ENCODE measurements around the gene CCL7.

CCL7 gene

DNA sequence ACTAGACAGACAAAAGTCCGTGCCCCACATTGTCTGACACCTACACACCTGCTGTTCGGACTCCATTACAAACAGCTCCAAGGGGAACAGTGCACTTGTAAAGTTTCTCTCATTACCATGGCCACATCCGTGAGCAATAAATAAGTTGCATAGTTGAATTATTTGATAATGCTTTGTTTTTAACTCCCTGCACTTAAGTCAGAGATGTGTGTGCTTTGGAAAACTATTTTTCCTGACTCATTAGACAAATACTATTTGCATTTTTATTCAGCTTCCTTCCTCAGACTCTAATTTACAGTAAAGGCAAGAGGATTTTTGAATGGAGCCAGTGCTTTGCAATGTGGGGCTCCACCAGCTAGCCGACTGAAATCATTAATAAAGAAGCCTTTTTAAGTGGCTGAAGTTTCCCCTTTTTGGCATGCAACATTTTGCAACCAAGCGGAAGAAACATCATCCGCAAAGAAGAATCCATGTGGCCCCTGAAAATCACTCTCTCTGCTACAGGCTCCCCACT lies 21.5 kb upstream of the CCL7 start:
- Histone ChIP-seq H3K4me3 (ENCODE audit: low read depth in 1 of 2, low read length in 2 of 2) (peak overlapping the region in 1 of 2 donors; percentile 2), H3K27me3 (ENCODE audit: control insufficient read depth in 1 of 2, insufficient read depth in 2 of 2, low read length in 2 of 2) (no peaks in the 10 kb centered on the region), H3K9me3 (ENCODE audit: low read length) (no peaks in the 10 kb centered on the region), H3K9ac (ENCODE audit: low read length) (no peak overlapping the region), H3K27ac (ENCODE audit: low read depth, low read length) (peak overlapping the region; percentile 47), H3K36me3 (ENCODE audit: insufficient read depth, low read length) (no peaks in the 10 kb centered on the region), H3K4me1 (ENCODE audit: insufficient read depth, low read length) (peaks cover 64% of the 10 kb centered on the region)

DNA sequence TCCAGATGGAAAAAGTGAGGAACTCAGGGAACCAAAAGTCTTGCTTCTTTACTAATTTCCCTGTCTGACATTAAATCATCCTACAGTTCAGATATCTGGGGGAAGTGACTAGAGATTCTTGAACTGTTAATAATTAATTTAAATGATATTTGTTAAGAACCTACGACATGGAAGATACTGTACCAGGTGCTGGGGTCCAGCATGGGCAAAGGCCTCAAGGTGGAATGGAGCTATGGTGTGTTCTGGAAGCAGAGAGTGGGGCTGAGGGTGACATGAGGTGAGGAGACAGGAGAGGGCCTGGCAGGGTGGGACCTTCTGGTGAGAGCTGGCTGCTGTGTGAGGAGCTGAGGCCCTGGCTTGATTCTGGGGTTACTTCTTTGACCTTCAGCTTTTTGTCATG lies 21.0 kb upstream of the CCL7 start:
- H3K4me3 ChIP-seq (ENCODE audit: low read depth in 1 of 2, low read length in 2 of 2) = no peak overlapping the region
- peaks cover 69% of the 10 kb centered on the region for H3K4me1 ChIP-seq (ENCODE audit: insufficient read depth, low read length)
- H3K27me3 ChIP-seq (ENCODE audit: control insufficient read depth in 1 of 2, insufficient read depth in 2 of 2, low read length in 2 of 2) = no peaks in the 10 kb centered on the region
- H3K9ac ChIP-seq (ENCODE audit: low read length) = no peak overlapping the region
- H3K9me3 ChIP-seq (ENCODE audit: low read length) = no peaks in the 10 kb centered on the region
- no peaks in the 10 kb centered on the region for H3K36me3 ChIP-seq (ENCODE audit: insufficient read depth, low read length)
- peak overlapping the region; percentile 47 for H3K27ac ChIP-seq (ENCODE audit: low read depth, low read length)

DNA sequence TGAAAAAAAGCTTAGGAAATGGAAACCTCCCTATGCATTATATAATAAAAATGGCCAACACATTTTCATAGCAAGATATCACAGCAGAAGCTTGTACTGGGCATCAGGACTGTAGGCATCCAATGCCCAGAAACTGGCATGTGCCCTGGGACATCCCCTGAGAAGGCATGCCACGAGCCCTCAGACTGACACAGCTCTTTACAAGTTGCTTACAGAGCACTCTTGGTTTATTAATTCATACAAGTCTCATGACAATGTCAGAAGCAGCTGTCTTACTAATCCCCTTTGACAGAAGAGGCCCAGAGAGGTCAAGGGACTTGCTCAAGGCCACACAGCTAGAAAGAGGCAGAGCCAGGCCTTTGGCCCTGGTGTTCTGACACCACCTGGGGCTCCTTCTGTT lies 20.5 kb upstream of the CCL7 start:
- Histone ChIP-seq H3K4me3 (ENCODE audit: low read depth in 1 of 2, low read length in 2 of 2) (no peak overlapping the region), H3K9me3 (ENCODE audit: low read length) (no peaks in the 10 kb centered on the region), H3K4me1 (ENCODE audit: insufficient read depth, low read length) (peaks cover 73% of the 10 kb centered on the region), H3K27ac (ENCODE audit: low read depth, low read length) (peak overlapping the region; percentile 47), H3K27me3 (ENCODE audit: control insufficient read depth in 1 of 2, insufficient read depth in 2 of 2, low read length in 2 of 2) (no peaks in the 10 kb centered on the region), H3K9ac (ENCODE audit: low read length) (no peak overlapping the region), H3K36me3 (ENCODE audit: insufficient read depth, low read length) (no peaks in the 10 kb centered on the region)

DNA sequence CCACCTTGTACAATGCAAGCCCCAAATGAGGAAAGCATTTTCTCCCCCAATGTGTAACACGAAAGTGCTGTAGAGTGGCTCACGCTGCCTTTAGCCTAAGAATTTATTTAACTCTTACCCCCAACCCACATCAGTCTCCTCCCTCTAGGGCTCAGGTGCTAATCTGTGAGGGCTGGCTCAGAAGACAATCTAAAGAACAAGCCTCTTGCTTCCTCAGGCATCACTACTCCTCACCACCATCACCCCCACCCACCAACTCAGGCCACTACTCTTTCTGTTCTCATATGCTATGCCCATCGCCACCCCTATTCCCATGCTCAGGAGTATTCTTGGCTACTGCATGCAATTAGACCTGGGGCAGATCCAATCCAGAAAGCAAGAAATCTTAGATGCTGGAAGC lies 18.8 kb upstream of the CCL7 start:
- Histone ChIP-seq H3K27ac (ENCODE audit: low read depth, low read length) (no peak overlapping the region), H3K9me3 (ENCODE audit: low read length) (no peaks in the 10 kb centered on the region), H3K27me3 (ENCODE audit: control insufficient read depth in 1 of 2, insufficient read depth in 2 of 2, low read length in 2 of 2) (no peaks in the 10 kb centered on the region), H3K9ac (ENCODE audit: low read length) (no peak overlapping the region), H3K4me1 (ENCODE audit: insufficient read depth, low read length) (peaks cover 87% of the 10 kb centered on the region), H3K4me3 (ENCODE audit: low read depth in 1 of 2, low read length in 2 of 2) (no peak overlapping the region), H3K36me3 (ENCODE audit: insufficient read depth, low read length) (no peaks in the 10 kb centered on the region)

DNA sequence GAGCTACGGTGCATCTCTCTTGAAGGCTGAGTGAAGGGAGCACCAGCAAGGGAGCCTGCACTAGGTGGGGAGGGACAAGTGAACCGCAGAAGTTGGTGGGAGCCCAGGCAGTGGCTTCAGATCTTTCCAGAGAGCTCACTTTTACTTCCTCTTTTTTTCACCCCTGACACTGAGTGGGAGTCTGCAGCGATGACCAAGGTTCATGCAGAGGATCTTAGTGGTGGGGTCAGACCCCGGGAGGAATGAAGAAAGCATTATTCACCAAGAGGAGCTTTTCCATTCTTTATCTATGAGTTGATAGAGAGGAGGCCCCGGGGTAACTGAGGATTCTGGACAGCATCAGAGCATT lies 18.0 kb upstream of the CCL7 start:
- H3K9me3 ChIP-seq (ENCODE audit: low read length) = no peaks in the 10 kb centered on the region
- no peak overlapping the region for H3K9ac ChIP-seq (ENCODE audit: low read length)
- H3K27me3 ChIP-seq (ENCODE audit: control insufficient read depth in 1 of 2, insufficient read depth in 2 of 2, low read length in 2 of 2) = no peaks in the 10 kb centered on the region
- peaks cover 87% of the 10 kb centered on the region for H3K4me1 ChIP-seq (ENCODE audit: insufficient read depth, low read length)
- H3K27ac ChIP-seq (ENCODE audit: low read depth, low read length) = peak overlapping the region; percentile 83
- no peaks in the 10 kb centered on the region for H3K36me3 ChIP-seq (ENCODE audit: insufficient read depth, low read length)
- peak overlapping the region in 1 of 2 donors; percentile 15 for H3K4me3 ChIP-seq (ENCODE audit: low read depth in 1 of 2, low read length in 2 of 2)

DNA sequence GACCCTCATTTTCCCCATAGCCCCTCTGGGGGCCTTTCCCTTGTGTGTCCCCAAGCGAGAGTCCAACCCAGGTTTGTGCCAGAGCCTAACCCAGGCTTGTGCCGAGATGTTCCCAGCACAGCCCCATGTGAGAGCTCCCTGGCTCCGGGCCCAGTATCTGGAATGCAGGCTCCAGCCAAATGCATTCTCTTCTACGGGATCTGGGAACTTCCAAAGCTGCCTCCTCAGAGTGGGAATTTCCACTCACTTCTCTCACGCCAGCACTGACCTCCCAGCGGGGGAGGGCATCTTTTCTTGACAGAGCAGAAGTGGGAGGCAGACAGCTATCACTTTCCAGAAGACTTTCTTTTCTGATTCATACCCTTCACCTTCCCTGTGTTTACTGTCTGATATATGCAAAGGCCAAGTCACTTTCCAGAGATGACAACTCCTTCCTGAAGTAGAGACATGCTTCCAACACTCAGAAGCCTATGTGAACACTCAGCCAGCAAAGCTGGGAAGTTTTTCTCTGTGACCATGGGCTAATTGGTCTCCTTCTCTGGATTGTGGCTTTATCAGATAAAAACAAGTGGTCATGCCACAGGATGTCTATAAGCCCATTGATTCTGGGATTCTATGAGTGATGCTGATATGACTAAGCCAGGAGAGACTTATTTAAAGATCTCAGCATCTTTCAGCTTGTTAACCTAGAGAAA lies 17.4 kb upstream of the CCL7 start:
- no peaks in the 10 kb centered on the region for H3K27me3 ChIP-seq (ENCODE audit: control insufficient read depth in 1 of 2, insufficient read depth in 2 of 2, low read length in 2 of 2)
- H3K36me3 ChIP-seq (ENCODE audit: insufficient read depth, low read length) = no peaks in the 10 kb centered on the region
- H3K9me3 ChIP-seq (ENCODE audit: low read length) = no peaks in the 10 kb centered on the region
- peak overlapping the region; percentile 83 for H3K27ac ChIP-seq (ENCODE audit: low read depth, low read length)
- H3K9ac ChIP-seq (ENCODE audit: low read length) = no peak overlapping the region
- peaks cover 83% of the 10 kb centered on the region for H3K4me1 ChIP-seq (ENCODE audit: insufficient read depth, low read length)
- peak overlapping the region in 1 of 2 donors; percentile 15 for H3K4me3 ChIP-seq (ENCODE audit: low read depth in 1 of 2, low read length in 2 of 2)

DNA sequence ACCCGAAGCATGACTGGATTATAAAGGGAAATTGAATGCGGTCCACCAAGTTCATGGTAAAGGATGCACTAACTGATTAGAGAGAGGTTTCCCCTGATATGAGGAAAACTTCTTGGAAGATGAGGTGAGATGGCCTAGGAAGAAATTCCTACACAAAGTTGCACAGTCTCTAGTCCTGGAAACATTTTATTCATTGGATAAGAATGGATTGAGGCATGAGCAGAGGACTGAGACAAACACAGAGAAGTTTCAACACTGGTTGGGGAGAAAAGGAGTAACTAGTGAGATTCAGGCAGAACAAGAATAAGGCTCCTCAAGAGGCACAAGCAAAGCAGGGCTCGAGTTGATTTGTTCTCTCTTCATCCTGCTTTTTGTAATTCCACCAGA lies 16.9 kb upstream of the CCL7 start:
- Histone ChIP-seq H3K27me3 (ENCODE audit: control insufficient read depth in 1 of 2, insufficient read depth in 2 of 2, low read length in 2 of 2) (no peaks in the 10 kb centered on the region), H3K9me3 (ENCODE audit: low read length) (no peaks in the 10 kb centered on the region), H3K4me1 (ENCODE audit: insufficient read depth, low read length) (peaks cover 78% of the 10 kb centered on the region), H3K36me3 (ENCODE audit: insufficient read depth, low read length) (no peaks in the 10 kb centered on the region), H3K4me3 (ENCODE audit: low read depth in 1 of 2, low read length in 2 of 2) (no peak overlapping the region), H3K27ac (ENCODE audit: low read depth, low read length) (peak overlapping the region; percentile 83), H3K9ac (ENCODE audit: low read length) (no peak overlapping the region)

DNA sequence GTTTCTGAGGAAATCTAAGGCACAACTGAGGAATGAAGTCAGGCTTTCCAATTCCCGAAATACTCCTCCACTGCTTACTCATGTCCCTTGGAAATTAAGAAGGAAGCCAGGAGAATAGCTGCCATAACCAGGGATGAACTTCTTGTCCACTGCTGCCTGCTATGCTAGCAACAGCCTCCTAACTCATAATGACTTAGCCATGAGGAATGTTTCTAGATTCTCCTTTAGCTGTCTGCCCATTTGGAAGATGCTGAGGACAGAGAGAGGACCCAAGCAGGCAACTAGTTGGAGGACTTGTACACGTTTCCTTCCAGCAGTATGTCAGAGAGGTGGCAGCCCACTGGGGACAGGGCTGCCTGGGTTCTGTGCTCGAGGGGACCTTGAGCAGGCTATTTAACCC lies 15.9 kb upstream of the CCL7 start:
- Histone ChIP-seq H3K27me3 (ENCODE audit: control insufficient read depth in 1 of 2, insufficient read depth in 2 of 2, low read length in 2 of 2) (no peaks in the 10 kb centered on the region), H3K9me3 (ENCODE audit: low read length) (no peaks in the 10 kb centered on the region), H3K4me1 (ENCODE audit: insufficient read depth, low read length) (peaks cover 68% of the 10 kb centered on the region), H3K36me3 (ENCODE audit: insufficient read depth, low read length) (no peaks in the 10 kb centered on the region), H3K9ac (ENCODE audit: low read length) (no peak overlapping the region), H3K27ac (ENCODE audit: low read depth, low read length) (peak overlapping the region; percentile 83), H3K4me3 (ENCODE audit: low read depth in 1 of 2, low read length in 2 of 2) (peak overlapping the region in 1 of 2 donors; percentile 63)

DNA sequence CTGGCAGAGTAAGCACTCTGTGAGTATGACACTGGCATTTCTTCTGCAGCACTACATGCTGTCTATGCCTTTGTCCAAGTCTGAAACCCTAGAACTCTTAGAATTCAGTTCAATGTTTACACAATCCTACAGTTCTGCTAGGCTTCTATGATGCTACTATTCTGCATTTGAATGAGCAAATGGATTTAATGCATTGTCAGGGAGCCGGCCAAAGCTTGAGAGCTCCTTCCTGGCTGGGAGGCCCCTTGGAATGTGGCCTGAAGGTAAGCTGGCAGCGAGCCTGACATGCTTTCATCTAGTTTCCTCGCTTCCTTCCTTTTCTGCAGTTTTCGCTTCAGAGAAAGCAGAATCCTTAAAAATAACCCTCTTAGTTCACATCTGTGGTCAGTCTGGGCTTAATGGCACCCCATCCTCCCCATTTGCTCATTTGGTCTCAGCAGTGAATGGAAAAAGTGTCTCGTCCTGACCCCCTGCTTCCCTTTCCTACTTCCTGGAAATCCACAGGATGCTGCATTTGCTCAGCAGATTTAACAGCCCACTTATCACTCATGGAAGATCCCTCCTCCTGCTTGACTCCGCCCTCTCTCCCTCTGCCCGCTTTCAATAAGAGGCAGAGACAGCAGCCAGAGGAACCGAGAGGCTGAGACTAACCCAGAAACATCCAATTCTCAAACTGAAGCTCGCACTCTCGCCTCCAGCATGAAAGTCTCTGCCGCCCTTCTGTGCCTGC lies 15.2 kb upstream of the CCL7 start, which contains the start of gene CCL2:
Gene CCL2, plus strand, starts transcription at position 635 of the 730 bp plus-strand sequence. Its CDS starts 65 bp downstream, at position 700.
- Histone ChIP-seq H3K9ac (ENCODE audit: low read length) (peak within 1 kb of the TSS; percentile 51), H3K4me1 (ENCODE audit: insufficient read depth, low read length) (peaks cover 61% of the 10 kb centered on the region), H3K27me3 (ENCODE audit: control insufficient read depth in 1 of 2, insufficient read depth in 2 of 2, low read length in 2 of 2) (no peaks in the 10 kb centered on the region), H3K9me3 (ENCODE audit: low read length) (no peaks in the 10 kb centered on the region), H3K4me3 (ENCODE audit: low read depth in 1 of 2, low read length in 2 of 2) (peak within 1 kb of the TSS; percentile 33 to 63), H3K36me3 (ENCODE audit: insufficient read depth, low read length) (no peaks in the 10 kb centered on the region), H3K27ac (ENCODE audit: low read depth, low read length) (peak within 1 kb of the TSS; percentile 83)

DNA sequence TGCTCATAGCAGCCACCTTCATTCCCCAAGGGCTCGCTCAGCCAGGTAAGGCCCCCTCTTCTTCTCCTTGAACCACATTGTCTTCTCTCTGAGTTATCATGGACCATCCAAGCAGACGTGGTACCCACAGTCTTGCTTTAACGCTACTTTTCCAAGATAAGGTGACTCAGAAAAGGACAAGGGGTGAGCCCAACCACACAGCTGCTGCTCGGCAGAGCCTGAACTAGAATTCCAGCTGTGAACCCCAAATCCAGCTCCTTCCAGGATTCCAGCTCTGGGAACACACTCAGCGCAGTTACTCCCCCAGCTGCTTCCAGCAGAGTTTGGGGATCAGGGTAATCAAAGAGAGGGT lies 14.7 kb upstream of the CCL7 start:
- no peaks in the 10 kb centered on the region for H3K36me3 ChIP-seq (ENCODE audit: insufficient read depth, low read length)
- H3K4me3 ChIP-seq (ENCODE audit: low read depth in 1 of 2, low read length in 2 of 2) = peak overlapping the region; percentile 33 to 63
- peak overlapping the region; percentile 68 for H3K27ac ChIP-seq (ENCODE audit: low read depth, low read length)
- H3K9me3 ChIP-seq (ENCODE audit: low read length) = no peaks in the 10 kb centered on the region
- peaks cover 55% of the 10 kb centered on the region for H3K4me1 ChIP-seq (ENCODE audit: insufficient read depth, low read length)
- H3K9ac ChIP-seq (ENCODE audit: low read length) = peak overlapping the region; percentile 51
- no peaks in the 10 kb centered on the region for H3K27me3 ChIP-seq (ENCODE audit: control insufficient read depth in 1 of 2, insufficient read depth in 2 of 2, low read length in 2 of 2)

DNA sequence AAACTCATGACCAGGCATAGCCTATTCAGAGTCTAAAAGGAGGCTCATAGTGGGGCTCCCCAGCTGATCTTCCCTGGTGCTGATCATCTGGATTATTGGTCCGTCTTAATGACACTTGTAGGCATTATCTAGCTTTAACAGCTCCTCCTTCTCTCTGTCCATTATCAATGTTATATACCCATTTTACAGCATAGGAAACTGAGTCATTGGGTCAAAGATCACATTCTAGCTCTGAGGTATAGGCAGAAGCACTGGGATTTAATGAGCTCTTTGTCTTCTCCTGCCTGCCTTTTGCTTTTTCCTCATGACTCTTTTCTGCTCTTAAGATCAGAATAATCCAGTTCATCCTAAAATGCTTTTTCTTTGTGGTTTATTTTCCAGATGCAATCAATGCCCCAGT lies 14.2 kb upstream of the CCL7 start:
- Histone ChIP-seq H3K27ac (ENCODE audit: low read depth, low read length) (peak overlapping the region; percentile 68), H3K27me3 (ENCODE audit: control insufficient read depth in 1 of 2, insufficient read depth in 2 of 2, low read length in 2 of 2) (no peaks in the 10 kb centered on the region), H3K9ac (ENCODE audit: low read length) (peak overlapping the region; percentile 51), H3K36me3 (ENCODE audit: insufficient read depth, low read length) (no peaks in the 10 kb centered on the region), H3K4me1 (ENCODE audit: insufficient read depth, low read length) (peaks cover 51% of the 10 kb centered on the region), H3K9me3 (ENCODE audit: low read length) (no peaks in the 10 kb centered on the region), H3K4me3 (ENCODE audit: low read depth in 1 of 2, low read length in 2 of 2) (peak overlapping the region; percentile 33 to 63)
